HG03175 (cell line): ENCODE measurements around the gene PSMB7.
A peak's percentile ranks its signal among the peaks of the same experiment; 100 is the strongest.
"Not testable (repeated sequence)": the region's sequence is repeated elsewhere in the genome, so short reads cannot be mapped to it uniquely, and the experiment has no call there.

ENCODE experiments used
- ATAC-seq: cut with Tn5 transposase; IDR thresholded peaks from one replicate; pipeline ENCODE4 v1.9.1; 2021; ENCODE audit warnings: mild to moderate bottlenecking, moderate library complexity; ENCODE audit not compliant: unreplicated experiment

The PSMB7 gene

DNA sequence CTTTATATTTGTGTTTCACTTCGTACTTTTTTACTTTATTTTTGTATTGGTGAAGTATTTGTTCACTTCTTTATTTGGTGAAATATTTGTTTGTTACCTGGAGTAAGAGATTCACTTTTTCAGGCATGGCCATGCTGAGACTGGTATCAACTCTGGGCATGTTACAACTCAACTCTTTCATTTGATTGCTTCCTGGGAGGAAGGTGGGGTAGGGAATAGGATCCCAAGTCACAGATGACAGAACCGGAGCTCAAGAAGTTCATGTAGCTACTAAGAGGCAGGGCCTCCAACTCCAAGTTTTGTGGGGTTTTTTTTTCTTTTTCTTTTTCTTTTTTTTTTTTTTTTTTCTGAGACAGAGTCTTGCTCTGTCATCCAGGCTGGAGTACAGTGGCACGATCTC is 28.9 kb upstream of the PSMB7 start:
- no peak for ATAC-seq

DNA sequence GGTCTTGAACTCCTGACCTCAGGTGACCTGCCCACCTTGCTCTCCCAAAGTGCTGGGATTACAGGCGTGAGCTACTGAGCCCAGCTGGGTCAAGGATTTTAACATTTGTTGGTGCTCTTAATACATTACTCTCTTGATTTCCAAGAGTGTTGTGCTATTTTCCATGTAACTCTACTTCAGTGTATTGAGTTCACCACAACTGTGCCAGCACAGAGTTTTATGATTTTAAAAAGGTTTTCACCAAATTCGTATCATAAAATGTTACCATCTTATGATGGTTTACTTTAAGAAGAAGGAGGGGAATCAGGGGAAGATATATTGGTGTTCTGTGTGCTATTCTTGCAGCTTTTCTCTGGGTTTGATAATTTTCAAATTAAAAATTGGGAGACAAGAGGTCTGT is 28.4 kb upstream of the PSMB7 start:
- no peak for ATAC-seq

DNA sequence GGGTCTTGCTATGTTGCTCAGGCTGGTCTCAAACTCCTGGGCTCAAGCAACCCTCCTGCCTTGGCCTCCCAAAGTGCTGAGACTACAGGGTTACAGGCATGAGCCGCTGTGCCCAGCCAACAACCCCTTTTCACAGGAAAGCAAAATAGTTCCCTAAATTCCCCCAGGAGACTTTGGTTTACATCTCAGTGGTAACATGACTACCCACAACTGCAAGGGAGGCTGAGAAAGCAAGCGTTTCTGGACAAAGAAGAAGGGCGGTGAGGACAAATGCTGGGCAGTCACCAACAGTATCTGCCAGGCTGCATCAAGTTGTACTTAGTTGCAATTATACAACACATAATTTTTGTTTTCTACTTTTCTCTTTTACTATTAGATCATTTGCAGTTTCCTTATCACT is 27.6 kb upstream of the PSMB7 start:
- ATAC-seq = no peak

GRCh38 chr9:124442379-124442778 is 27.1 kb upstream of the PSMB7 start:
- no peak for ATAC-seq

DNA sequence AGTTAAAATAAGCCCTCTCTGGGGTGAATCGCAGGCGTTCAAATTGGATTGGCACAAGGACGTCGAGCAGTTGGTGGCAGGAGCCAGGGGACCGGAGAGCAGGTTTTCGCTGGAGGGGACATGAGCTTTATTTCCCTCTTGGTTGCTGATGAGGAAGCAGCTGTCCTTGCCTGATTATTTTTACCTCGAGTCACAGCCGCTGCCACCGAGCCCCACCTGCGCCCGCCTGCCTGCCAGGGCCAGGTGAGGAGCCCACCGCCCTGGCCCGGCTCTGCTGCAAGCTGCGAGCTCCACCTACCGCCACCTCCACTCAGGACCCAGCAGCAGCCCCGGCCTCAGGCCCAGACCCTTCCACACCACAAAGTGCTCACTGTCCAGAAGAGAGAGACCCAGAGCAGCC is 26.0 kb upstream of the PSMB7 start:
- no peak for ATAC-seq

DNA sequence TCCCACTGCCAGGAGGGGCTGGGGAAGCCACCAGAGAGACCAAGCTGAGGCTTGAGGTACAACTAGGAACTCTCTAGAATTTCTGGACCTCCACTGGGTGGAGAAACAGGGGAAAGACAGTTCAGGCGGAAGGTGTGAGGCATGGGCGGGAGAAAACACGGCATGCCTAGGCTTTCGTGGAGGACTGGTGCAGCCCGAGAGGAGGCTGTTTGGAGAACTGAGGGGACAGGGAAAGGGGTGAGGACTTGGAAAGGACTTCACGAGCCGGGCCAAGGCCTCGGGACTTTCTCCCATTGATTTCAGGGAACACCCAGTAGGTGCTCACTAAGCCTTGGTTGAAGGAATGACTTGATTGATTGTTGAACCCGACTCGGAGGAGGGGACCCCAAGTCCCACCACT is 25.5 kb upstream of the PSMB7 start:
- no peak for ATAC-seq

DNA sequence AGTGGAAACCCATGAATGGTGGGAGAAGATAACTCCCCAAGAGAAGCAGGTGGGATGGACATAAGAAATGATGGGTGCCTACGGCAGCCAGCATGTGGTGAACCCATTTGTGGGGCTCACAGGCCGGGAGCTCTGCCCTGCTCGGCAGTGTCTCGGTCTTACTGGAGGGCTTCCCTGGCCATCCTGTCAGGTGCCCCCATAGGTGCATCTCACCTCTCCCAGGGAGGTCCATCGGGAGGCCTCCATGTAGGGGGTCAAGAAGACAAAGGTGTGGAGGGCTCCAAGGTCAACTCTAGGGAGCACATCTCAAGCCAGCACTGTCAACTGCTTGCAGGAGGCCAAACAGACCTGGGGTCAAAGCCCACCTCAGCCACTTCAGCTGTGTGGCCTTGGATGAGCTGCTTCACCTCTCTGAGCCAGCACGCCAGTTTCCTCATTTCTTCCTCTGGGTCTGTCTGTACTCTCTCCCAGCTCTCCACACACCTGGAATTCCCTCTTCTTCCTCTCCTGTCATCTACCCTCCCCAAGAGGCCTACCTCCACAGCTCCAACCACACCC is 24.5 kb upstream of the PSMB7 start:
- ATAC-seq = no peak

- ATAC-seq = no peak
Observed at GRCh38 chr9:124439086-124439485, 23.8 kb upstream of the PSMB7 start.

DNA sequence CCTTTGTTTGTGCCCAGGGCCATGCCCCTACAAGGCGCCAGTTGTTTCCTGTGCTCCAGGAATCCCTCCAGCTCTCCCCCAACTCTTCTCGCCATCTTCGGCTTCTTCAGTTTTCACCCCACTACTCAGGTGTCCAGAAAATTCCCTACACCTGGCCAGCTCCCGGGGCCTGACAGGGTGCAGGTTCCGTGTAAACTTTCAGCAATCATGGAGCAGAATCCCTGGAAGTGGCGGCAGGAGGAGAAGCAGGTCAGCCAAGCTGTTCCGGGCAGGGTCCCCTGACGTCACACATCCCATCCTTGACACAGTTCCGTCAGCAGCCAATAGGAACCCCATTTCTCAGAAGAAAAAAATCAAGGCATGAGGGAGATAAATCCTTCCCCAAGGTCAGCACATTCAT is 22.8 kb upstream of the PSMB7 start:
- ATAC-seq = no peak

- no peak for ATAC-seq
Observed at GRCh38 chr9:124437086-124437485, 21.8 kb upstream of the PSMB7 start.

GRCh38 chr9:124436320-124436719 is 21.1 kb upstream of the PSMB7 start:
- no peak for ATAC-seq

DNA sequence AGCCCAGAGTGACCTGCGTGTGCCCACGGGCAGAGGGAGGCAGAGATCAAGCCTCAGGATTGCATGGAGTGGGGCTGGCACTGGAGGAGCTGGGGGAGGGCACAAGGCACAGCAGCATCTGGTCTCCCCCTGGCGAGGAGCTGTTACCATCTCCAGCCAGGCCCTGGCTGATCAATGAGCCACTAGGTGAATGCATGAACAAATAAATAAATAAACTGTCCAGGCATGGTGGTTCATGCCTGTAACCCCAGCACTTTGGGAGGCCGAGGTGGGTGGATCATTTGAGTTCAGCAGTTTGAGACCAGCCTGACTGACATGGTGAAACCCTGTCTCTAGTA is 14.3 kb upstream of the PSMB7 start:
- no peak for ATAC-seq

DNA sequence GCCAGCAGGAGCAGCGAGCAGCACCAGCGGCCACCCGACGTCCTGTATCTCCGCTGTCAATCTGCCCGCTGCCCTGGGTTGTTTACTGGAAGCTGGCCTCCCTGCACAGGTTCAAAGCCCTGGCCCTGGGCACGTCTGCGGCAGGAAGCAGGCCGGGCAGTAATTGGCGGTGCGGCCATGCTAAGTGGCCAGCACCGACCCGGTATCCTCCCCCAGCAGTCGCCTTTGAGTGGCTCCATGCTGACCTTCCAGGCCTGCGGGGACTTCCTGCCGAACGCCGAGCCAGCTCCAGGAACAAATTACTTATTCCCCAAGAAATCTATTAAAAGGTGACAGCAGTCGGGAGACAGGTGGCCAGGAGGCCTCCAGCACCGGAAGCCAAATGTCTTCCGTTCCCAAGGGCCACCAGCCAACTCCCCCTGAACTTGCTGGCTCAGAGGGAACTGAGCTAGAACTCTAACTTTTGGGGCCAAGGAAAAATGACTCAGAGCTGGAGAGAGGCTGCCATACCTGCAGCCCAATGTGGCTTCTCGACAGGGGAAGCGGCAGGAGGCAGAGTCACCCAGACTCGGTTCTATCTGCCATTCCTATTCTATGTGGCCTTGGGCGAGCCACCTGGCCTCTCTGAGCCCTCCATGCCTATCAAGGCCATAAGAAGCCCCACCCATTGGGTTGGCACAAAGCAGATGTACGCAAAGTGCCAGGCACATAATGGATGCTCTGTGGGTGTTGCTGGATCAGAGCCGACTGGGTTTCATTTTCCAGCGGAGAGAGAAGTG is 13.7 kb upstream of the PSMB7 start:
- ATAC-seq = no peak

DNA sequence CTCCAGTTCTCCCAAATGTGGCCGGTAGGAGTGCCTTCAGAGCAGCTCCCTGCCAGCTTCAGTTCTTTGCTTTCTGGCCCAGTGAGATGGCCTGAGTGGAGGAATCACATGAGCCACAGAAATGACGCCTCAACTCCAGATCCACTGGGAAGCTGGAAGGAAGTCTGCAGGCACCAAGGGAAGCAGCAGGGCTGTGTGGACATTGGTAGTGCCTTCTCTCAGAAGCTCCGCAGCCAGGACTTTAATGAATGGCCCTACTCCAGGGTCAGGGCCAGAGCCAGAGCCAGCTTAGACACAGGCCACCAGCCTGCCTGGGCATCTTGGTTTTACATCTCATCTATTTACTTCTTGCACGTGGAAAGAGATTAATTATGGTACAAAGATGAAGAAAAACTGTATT is 12.0 kb upstream of the PSMB7 start:
- no peak for ATAC-seq

- ATAC-seq = no peak
Observed at GRCh38 chr9:124426361-124426760, 11.1 kb upstream of the PSMB7 start.

DNA sequence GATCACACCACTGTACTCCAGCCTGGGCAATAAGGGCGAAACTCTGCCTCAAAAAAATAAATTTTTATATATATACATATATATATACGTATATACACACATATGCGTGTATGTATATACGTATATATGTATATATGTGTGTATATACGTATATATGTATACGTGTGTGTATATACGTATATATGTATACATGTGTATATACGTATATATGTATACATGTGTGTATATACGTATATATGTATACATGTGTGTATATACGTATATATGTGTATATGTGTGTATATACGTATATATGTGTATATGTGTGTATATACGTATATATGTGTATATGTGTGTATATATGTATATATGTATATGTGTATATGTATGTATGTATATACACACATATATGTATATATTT is 10.5 kb upstream of the PSMB7 start:
- ATAC-seq = not testable (repeated sequence)

DNA sequence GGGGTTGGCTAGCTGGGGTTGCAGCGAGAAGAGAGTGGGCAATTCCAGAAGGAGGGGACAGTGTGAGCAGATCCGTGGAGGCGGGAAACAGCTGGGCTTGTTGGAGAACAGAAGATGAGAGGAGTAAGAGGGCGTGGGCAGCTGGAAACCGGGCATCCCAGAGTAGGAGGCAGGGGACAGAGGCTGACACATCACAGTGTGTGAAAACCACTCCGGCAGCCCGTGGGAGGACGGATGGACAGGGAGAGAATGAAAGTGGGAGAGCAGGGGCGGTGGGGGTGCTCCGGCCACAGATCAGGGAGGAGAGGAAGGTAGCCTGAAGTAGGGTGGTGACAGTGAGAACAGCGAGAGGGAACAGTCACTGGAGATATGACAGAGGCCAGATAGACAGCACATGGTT is 8.3 kb upstream of the PSMB7 start:
- no peak for ATAC-seq

- ATAC-seq = no peak
Observed at GRCh38 chr9:124423155-124423554, 7.9 kb upstream of the PSMB7 start.

DNA sequence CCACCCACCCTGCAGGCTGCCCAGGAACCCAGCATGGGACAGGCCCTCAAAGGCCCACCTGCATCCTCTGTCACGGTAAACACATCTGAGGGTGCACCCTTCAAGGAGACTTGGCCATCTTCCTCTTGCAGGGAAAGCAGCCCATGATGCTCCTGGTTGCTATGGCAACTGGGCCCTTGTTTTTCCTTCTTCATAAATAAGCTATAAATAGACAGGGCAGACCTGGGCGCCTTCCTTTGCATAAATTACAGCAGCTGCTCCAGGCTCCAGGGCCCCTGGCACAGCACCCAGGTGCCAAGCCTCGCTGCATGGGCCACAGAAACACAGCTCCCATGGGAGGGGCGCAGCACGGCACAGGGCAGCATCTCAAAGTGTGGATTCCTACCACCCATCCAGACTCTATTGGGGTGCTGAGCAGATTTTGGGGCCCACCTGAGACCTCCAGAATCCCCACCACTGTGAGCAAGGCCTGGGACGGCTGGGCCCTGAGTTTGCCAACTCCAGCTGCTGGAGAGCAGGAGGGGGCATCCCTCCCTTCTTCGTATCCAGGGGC is 5.8 kb upstream of the PSMB7 start:
- no peak for ATAC-seq

DNA sequence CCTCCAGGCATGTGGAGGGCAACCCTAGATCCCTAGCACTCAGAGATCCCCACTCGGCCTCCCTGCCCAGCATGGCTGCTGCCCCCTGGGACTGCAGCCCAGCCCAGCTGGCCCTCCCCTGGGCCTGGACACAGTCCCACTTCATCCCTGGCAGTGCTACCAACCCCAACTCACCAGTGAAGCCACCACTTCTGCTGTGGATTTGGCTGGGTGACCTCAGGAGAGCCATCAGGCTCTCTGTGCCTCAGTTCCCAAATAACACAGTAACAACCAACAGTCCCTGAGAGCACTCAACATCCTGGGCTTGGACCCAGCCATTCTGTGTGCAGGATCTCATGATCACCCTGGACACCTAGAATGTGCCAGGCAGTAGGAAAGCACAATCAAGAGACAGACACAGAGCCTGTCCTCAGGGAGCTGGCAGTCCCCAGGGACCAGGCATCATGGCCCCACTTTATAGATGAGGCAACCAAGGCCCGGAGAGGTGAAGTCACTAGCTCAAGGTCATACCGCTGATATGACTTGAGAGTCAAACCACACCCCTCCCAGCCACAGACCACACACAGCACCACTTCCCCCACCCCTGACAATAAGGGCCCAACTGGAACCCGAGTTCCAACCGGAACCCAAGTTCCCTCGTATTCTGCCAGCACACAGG is 4.7 kb upstream of the PSMB7 start:
- ATAC-seq = peak; percentile 1

- ATAC-seq = no peak
Observed at GRCh38 chr9:124415852-124416484, 726 bp upstream of the PSMB7 start.

GRCh38 chr9:124414612-124415011 is 630 bp downstream of the PSMB7 start:
- ATAC-seq = no peak
